Fibroblast of skin of right quadriceps (primary cell): ENCODE measurements around the gene DCBLD2.
A peak's percentile ranks its signal among the peaks of the same experiment; 100 is the strongest.

Source experiments
- DNase-seq: peaks from one replicate; pipeline ENCODE4 v3.0.0-alpha.2; 2013

The DCBLD2 gene

GRCh38 chr3:98827221-98827920, 74.1 kb downstream of the DCBLD2 start:
- no peak for DNase-seq

GRCh38 chr3:98826126-98826525, 75.4 kb downstream of the DCBLD2 start:
- DNase-seq, result no peak

DNA sequence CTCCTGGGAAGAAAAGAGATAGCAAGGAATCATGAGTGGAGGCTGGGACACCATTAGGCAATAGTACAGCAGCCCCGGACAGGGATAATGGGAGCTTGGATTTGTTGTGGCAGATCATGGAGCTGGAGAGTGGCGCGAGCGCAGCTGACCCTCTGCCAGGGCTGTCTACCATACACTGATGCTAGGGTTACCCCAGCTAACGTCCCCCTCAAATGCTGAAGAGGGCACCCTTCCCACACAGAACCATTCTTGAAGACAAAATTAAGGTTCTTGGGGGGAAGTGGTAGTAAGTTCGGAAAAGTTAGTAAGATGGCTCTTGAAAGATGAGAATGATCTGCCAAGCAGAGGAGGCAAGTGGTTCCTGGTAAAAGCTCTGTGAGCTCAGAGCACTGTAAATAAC, 77.2 kb downstream of the DCBLD2 start:
- peak; percentile 10 for DNase-seq

DNA sequence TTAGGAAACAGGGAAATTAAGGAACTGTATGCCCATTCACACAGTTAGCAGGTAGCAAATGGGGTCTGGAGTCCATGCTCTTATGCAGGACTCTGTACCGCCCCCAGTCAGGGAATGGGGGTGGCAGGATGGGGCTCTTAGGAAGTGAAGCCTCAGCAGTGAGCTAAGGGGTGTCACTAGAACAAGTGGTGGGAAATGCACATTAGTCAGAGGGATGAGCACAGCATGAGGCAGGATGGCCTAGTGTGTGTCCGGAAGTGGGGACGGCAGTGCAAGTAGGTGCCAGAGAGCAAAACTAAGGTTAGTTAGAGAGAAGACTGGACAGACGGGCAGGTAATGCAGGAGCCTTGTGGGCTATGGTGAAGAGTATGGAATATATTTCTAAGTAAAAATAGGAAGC, 77.7 kb downstream of the DCBLD2 start:
- peak; percentile 19 for DNase-seq

GRCh38 chr3:98821063-98821462, 80.4 kb downstream of the DCBLD2 start:
- no peak for DNase-seq

DNA sequence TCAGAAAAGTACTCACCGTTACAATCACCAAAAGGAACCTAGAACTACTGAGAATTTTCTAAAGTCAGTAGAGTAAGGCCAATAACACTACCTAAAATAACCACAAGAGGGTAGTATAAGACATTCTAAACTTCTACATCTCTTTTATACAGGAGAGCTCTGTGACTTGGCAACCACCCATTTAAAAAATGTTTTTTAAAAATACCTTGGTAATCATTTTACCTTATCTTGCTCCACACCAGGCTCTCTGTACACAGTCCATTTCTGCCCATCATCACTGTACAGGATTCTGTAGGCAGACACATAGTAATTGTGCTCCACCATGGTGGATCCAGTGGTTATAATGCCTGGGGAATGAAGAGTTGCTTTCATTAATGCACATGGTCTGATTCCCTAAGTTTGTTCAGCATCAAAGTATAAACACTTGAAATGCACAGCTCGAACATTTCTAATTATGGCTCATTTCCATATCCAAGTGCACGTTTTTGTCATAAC, 83.9 kb downstream of the DCBLD2 start:
- DNase-seq, result peak; percentile 54

DNA sequence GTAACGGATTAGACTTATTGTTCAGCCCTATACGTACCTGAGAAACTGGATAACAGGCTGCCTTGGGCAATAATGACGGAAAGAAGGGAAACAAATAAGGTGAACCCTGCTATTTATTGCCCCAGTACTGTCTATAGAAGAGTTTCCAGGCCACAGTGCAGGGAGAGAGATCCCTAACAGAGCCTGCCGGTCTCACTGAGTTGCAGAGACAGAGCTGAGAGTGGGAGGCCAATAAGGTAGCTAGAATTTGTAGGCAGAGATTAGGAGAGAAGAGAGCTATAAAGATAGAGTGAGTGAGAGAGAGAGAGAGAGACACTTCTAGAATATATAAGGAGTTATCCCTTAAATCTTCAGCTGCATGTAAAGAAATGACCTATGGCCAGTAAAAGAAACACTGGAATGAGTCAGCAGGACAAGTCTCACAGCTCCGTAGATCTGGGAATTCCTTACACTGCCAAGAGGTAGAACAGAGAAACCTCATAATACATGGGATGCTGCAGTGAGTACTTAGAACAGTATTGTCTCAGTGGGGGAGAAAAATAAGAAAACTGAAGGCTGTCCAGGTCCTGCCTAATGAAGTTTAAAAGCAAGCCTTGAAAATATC, 86.6 kb downstream of the DCBLD2 start:
- DNase-seq, result peak; percentile 76

- DNase-seq, result peak; percentile 39
These were observed 88.6 kb downstream of the DCBLD2 start for GRCh38 chr3:98812851-98813374.

GRCh38 chr3:98811048-98811447, 90.4 kb downstream of the DCBLD2 start:
- DNase-seq, result no peak

DNA sequence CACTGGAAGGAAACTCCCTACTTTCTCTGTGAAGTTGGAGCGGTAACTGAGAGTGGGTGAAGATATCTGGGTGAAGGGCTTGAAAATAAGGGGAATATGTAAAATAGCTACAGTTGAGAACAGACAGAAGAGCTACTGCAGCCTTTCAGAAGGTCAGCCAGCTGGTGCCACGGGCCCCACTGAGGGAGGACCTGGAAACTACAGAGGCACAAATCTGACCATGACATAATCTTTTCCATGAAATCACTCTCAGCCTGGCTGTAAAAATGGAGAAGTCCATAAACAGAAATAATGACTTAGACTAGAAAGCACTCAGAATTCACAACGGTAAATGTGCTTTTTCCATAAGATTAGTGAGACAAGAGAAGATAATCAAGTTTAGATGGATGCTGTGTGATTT, 91.9 kb downstream of the DCBLD2 start:
- no peak for DNase-seq

- DNase-seq, result no peak
These were observed 93.4 kb downstream of the DCBLD2 start for GRCh38 chr3:98808071-98808470.

DNA sequence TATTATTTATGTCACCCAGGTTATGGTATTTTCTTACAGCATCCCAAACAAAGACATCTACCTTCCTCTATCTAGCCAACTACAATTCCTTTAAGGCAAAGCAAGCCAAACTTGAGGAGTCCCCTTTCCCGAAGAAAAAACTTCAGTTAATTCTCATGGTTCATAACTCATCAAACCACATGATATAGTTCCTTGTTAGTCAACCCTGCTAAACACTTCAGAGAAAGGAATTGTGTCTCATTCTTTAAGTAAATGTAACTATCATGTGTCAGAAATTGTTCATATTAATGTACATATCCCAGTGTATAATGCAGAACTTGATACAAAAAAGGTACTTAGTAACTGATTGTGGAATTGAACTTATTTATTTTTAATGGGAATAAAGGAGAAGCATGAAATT, 93.9 kb downstream of the DCBLD2 start:
- no peak for DNase-seq

DNA sequence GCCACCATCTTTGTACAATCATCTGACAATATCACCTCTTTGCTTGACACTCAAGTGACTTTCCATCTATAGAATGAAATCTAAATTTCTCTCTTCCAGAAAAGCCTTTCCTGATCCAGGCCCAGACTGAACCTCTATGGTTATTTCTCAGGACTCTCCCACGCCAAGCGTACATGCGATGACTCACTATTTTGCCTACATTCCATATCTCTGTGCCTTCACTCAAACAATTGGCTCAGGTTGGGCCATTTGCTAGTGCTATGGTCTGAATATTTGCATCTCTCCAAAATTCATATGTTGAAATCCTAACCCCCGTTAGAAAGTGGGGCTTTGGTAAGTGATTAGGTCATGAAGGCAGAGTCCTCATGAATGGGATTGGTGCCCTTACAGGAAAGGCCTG, 94.5 kb downstream of the DCBLD2 start:
- DNase-seq, result no peak

DNA sequence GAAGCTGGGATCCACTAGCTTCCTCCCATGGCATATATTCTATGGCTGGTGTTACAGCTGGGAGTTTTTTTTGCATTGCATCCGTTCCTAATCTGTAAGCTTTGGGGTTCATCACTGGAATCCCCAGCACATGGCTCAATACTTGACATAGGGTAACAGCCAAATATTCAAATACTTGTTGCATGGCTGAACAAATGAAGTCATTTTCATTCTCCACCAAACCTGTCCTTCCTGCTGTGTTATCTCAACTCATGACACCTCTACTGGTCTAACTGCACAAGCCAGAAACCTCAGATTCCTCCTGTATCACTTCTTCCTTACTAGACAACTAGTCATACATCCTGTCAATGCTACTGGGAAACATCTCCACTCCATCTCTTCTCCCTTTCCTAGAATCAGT, 95.0 kb downstream of the DCBLD2 start:
- no peak for DNase-seq

DNA sequence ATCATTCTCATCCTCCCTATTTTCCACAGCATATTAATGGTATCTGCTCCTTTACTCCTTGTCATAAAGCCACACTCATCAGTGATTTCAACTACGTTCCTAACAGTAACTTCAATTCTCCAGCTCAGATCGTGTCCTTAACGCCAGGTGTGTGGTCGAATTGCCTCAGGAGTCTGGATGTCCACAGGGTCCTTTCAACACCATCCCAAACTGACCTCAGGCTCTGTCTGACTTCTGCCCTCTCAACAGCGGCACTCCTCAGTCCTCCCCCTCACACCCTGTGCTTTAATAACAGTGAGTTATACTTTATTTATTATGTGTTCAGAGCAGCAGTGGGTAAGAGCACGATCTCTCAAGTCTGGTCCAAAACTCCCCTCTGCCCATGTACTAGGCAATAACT, 95.9 kb downstream of the DCBLD2 start:
- no peak for DNase-seq

- DNase-seq, result no peak
These were observed 100.3 kb downstream of the DCBLD2 start for GRCh38 chr3:98801043-98801747.

GRCh38 chr3:98800401-98800800, 101.1 kb downstream of the DCBLD2 start:
- DNase-seq, result no peak

DNA sequence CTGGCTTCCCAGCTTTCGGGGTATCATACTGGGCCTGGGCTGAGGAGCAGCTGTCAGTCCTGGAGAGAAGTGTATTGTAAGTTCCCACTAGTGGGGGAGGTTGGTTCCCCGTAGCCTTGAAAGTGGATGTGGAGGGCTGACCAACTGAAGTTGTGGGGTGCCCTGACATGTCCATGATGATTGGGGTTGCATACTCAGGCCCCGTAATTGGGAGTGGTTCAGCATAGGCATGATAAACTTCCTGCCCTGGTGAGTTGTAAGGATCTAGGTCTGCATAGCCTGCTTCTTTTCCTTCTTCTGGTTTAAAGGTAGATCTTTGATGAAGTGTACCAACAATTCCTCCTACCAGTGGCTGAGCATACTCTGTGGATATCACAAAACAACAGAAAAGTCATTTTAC, 102.0 kb downstream of the DCBLD2 start:
- DNase-seq, result no peak

DNA sequence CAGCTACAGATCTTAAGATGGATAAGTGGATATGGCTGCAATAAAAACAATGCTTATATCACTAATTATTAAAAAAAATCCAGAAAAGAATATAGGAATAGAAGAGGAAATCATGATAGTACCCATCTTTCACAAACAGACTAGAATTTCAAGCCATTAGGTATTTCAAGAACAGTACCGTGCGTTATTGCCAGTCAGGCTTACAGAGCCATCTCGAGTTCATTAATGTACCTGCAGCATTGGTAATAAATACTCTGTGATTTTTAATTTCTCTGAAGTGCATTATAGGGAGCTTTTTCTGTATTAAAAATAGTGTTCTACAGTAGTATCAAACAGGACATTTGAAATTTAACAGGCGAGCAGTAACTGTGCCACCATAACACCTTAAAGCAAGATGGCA, 102.7 kb downstream of the DCBLD2 start:
- no peak for DNase-seq

DNA sequence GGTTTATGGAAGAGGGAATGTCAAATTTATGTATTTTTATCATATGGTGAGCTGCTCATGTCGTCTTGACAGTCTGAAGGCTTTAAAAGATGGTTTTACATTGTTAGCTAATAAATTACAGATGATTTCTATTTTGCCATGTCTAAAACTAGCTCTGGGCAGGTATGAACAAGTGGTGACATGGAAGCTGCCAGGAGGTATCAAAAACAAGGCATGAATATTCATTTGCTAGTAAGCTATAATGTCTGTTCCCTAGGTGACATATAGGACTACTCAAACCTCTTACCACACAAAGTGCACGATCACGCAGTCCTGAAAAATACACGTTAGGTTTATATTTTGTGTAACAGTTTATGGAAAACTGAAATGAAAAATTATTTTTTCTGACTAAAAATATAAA, 103.6 kb downstream of the DCBLD2 start:
- no peak for DNase-seq

- no peak for DNase-seq
These were observed 105.2 kb downstream of the DCBLD2 start for GRCh38 chr3:98796334-98796733.

DNA sequence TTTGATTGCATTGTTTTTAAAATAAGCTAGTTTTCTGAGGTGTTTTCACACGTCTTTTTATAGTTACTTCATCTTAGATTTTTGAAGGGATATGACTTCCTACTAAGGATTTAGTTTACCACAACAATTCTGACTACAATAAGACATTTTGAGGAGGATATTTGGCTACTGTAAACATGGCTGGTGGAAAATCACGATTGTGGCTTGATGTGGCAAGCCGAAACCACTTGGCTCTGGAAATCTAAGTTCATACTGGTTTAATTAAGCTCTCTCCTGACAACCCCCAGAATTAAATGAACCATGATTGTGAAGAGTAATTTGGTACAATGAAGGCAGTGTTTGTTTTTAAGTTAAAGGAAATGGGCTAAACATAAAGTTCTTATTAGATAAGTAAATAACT, 107.5 kb downstream of the DCBLD2 start:
- peak; percentile 50 for DNase-seq

DNA sequence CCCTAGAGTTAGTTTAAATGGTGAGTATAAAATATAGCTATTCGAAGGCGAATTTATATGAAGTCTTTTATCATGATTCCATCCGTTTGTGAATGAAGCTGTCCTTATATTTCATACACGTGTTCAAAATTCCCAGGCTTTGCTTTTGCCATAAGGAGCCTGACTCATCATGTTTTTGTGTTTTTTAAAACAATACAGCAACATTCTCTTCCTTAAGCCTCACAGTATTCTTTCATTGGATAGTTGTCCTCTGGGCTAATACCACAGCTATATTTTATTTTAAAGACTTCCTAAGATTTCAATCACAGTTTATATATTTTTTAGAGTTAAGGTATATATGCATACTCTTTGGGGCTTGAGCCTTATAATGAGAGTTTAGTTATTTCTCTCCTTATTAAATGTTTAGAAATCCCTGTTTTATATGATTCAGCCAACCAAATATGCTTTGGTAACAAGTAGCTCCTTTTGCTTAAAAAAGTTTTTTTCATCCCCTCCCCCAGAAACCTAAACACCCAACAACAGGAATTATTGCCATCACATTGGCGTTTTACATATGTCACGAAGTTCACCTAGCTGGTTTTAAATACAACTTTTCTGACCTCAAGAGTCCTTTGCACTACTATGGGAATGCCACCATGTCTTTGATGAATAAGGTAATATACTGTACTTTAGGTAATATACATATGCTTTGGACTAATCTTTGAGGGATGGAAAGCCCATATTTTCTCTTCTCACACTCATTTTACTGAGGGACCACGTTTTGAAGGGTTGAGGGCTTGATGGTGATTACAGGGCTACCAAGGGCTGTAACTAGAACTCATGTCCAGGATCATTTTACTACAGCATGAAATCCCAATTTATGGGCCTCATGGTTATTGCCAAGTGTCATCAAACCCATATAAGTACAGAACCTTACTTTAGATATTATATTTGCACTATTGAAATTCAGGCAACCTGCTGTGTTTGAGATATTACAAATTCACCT, 109.9 kb downstream of the DCBLD2 start:
- no peak for DNase-seq
